IMR-90 (cell line): ENCODE measurements around the gene CD207.

Source experiments
- BHLHE40 ChIP-seq: fragments of 150-350 bp; IDR thresholded peaks from 2 replicates; pipeline ENCODE4 v1.6.1; 2016; ENCODE audit warnings: mild to moderate bottlenecking, low read depth, low read length
- CTCF ChIP-seq: conservative IDR thresholded peaks from 2 replicates; pipeline ENCODE4 v1.5.1; 2012; ENCODE audit warnings: mild to moderate bottlenecking, low read depth, low read length, improper control_type of control experiment
- NFE2L2 ChIP-seq: fragments of 150-350 bp; IDR thresholded peaks from 2 replicates; pipeline ENCODE4 v1.6.1; 2016; ENCODE audit warnings: low read depth, mild to moderate bottlenecking, low read length
- POLR2A ChIP-seq: IDR thresholded peaks from 2 replicates; pipeline ENCODE4 v1.6.1; 2012; ENCODE audit warnings: mild to moderate bottlenecking, low read depth, low read length

DNA sequence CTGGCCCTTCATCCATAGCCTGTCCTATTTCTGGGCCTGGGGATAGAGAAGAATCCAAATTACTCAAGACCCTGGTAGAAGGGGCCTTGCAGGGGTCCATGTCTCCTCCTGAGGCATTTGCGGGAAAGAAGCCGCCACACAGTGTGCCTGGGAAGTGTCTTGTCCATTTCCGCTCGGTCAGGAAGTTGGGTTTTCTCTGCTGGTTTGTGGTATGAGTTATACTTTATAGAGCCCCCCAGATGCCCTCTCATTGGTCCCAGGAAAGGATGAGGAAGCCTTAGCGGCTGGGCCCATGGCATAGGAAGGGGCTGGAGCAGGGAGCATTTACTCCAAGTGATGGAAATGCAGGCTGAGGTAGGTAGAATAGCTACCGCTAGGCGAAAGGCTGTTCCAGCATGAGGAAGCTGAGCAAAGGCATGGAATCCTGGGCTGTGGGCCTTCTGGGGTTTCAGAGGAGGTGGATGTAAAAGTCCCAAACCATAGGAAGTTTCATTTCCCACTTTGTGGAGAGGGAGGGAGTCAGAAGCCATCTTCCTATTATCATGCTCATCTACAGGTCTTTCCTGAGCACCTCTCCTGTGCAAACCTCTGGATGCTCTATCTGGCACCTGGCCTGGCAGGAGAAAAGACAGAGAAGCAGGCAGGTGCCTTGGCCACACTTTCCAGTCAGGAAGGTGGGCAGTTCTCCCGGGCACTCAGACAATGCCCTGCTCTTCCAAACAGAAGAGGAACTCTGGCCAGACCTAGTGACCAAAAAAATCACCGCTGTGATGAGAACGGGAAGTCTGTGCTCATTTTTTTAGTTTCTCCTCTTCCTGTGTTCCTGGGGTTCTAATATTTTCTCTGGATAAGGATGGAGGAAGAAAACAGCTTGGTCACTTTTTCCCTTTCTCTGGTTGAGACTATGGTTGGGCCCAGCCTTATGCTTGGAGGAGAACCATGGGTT lies 2.6 kb upstream of the CD207 start:
- TF ChIP-seq CTCF (no peak), NFE2L2 (no peak), POLR2A (no peak), BHLHE40 (no peak)
